ENCODE data around the gene HKDC1. TPM values are rescaled to one million over a fixed set of nuclear protein-coding genes. Genes with fewer than 3 reads are reported as not detected.

The HKDC1 gene
- total RNA-seq, 1 experiment from 2014 or later = 1.7 TPM

DNA sequence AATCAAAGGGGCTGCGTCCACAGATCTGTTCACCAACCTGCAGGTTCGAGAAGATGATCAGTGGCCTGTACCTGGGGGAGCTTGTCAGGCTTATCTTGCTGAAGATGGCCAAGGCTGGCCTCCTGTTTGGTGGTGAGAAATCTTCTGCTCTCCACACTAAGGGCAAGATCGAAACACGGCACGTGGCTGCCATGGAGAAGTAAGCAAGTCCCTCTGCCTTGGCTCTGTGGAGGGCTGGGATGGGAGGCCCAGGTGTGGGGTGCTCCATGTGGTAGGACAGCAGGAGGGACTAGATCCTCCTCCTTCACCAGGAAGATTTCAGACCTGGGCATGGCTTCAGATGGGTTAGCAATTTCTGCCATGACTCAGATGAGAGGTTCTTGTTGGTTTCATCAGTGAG, 25.9 kb downstream of the HKDC1 start:
- Histone ChIP-seq H3K4me2 (ENCODE audit: low read length) (no peak overlapping the region), H3K4me1 (ENCODE audit: control insufficient read depth in 1 of 2, insufficient read depth in 2 of 2, low read length in 2 of 2) (no peaks in the 10 kb centered on the region), H2AFZ (ENCODE audit: low read depth, low read length, poor library complexity, severe bottlenecking) (no peak overlapping the region), H4K20me1 (ENCODE audit: insufficient read depth) (no peaks in the 10 kb centered on the region), H3K4me3 (replicated peaks in 1 of 2; ENCODE audit: low read depth in 1 of 2, low read length in 2 of 2) (no peak overlapping the region), H3K9ac (ENCODE audit: low read length) (no peak overlapping the region), H3K36me3 (ENCODE audit: control insufficient read depth in 1 of 2, insufficient read depth in 2 of 2, low read length in 2 of 2) (no peaks in the 10 kb centered on the region), H3K79me2 (ENCODE audit: insufficient read depth, low read length) (no peaks in the 10 kb centered on the region), H3K9me2 (ENCODE audit: insufficient read depth) (no peaks in the 10 kb centered on the region), H3K27ac (ENCODE audit: low read depth, low read length) (no peak overlapping the region), H3K27me3 (ENCODE audit: insufficient read depth, low read length) (no peaks in the 10 kb centered on the region), H3K9me3 (ENCODE audit: control insufficient read depth in 1 of 2, insufficient read depth in 1 of 2, low read depth in 1 of 2, low read length in 2 of 2) (no peaks in the 10 kb centered on the region)
- BruUV-seq (replicated peaks) = no TSS peak
- ChIA-PET RAD21 (ENCODE audit: low non-redundant PET in 1 of 2, low total read pairs in 2 of 2, uncharacterized antibody in 2 of 2, unreplicated experiment in 2 of 2) (no interaction called here), POLR2A (no interaction called here), CTCF (interaction anchor here (1.1 kb wide), 1 partner anchor 8 kb away, joined by 3 read pairs; no protein-coding TSS in a partner anchor)
- ATAC-seq (no peak), DNase-seq (ENCODE audit: low read depth, low spot score) (no peak)
- no peak for TF ChIP-seq CBX3 (IDR thresholded peaks at IDR 0.05; ENCODE audit: low read depth)
- no peak for TF ChIP-seq YY1 (IDR thresholded peaks at IDR 0.05; ENCODE audit: extremely low read depth, insufficient replicate concordance, low read depth, low read length)
- no peak for TF ChIP-seq EZH2phosphoT487 (IDR thresholded peaks at IDR 0.05; ENCODE audit: borderline replicate concordance)
- intact Hi-C loops (cut with micrococcal nuclease) = no loop called here

DNA sequence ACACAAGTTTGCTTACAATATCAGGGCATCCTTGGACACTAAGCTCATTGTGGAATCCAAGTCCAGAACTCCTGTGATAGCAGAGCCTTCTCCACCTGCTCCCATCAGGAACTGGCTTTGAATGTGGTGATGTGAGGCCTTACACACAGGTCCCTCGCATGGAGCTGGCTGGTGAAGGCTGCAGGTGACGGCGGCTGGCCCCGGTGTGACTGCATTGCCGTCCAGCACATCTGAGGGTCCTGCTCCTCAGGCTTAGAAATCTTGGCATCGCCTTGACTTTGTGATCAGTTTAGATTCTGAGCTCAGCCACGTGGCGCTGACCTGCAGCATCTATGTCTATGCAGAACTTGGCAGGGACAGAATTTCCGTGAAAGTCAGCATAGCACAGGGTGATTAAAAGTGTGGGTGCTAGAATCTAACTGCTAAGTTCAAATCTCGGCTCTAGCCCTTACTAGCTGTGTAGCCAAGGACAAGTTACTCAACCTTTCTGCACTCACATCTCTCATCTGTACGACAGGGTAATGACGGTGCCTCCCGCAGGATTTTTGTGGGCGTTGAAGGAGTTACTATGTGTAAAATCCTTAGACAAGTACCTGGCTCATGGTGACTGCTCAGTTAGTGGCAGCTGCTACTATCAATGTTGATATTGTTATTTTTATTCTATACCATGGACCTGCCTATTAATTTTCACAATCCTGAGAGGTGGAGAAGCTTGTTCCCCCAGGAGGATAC, 26.6 kb downstream of the HKDC1 start:
- Histone ChIP-seq H3K27ac (ENCODE audit: low read depth, low read length) (no peak overlapping the region), H3K27me3 (ENCODE audit: insufficient read depth, low read length) (no peaks in the 10 kb centered on the region), H3K4me3 (replicated peaks in 1 of 2; ENCODE audit: low read depth in 1 of 2, low read length in 2 of 2) (no peak overlapping the region), H3K79me2 (ENCODE audit: insufficient read depth, low read length) (no peaks in the 10 kb centered on the region), H3K4me2 (ENCODE audit: low read length) (no peak overlapping the region), H3K36me3 (ENCODE audit: control insufficient read depth in 1 of 2, insufficient read depth in 2 of 2, low read length in 2 of 2) (no peaks in the 10 kb centered on the region), H4K20me1 (ENCODE audit: insufficient read depth) (no peaks in the 10 kb centered on the region), H3K9ac (ENCODE audit: low read length) (no peak overlapping the region), H3K9me3 (ENCODE audit: control insufficient read depth in 1 of 2, insufficient read depth in 1 of 2, low read depth in 1 of 2, low read length in 2 of 2) (no peaks in the 10 kb centered on the region), H3K9me2 (ENCODE audit: insufficient read depth) (no peaks in the 10 kb centered on the region), H2AFZ (ENCODE audit: low read depth, low read length, poor library complexity, severe bottlenecking) (no peak overlapping the region), H3K4me1 (ENCODE audit: control insufficient read depth in 1 of 2, insufficient read depth in 2 of 2, low read length in 2 of 2) (no peaks in the 10 kb centered on the region)
- no peak for ATAC-seq
- DNase-seq (ENCODE audit: low read depth, low spot score) = no peak
- TF ChIP-seq CEBPB (IDR thresholded peaks at IDR 0.05; ENCODE audit: low read depth) = no peak
- TF ChIP-seq, protein P1, sequence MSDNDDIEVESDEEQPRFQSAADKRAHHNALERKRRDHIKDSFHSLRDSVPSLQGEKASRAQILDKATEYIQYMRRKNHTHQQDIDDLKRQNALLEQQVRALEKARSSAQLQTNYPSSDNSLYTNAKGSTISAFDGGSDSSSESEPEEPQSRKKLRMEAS (IDR thresholded peaks at IDR 0.05) = no peak
- TF ChIP-seq EZH2phosphoT487 (IDR thresholded peaks at IDR 0.05; ENCODE audit: borderline replicate concordance) = no peak
- TF ChIP-seq, protein P2, sequence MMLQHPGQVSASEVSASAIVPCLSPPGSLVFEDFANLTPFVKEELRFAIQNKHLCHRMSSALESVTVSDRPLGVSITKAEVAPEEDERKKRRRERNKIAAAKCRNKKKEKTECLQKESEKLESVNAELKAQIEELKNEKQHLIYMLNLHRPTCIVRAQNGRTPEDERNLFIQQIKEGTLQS (IDR thresholded peaks at IDR 0.05) = no peak
- TF ChIP-seq SRF (IDR thresholded peaks at IDR 0.05; ENCODE audit: low read depth) = no peak
- TF ChIP-seq POLR2AphosphoS5 (IDR thresholded peaks at IDR 0.05; ENCODE audit: low read depth, low read length) = no peak
- TF ChIP-seq JUND (IDR thresholded peaks at IDR 0.05) = no peak
- TF ChIP-seq POLR2A (IDR thresholded peaks at IDR 0.05; ENCODE audit: borderline replicate concordance, extremely low read depth, insufficient read depth, insufficient read length) = no peak
- no peak for TF ChIP-seq TCF7L2 (IDR thresholded peaks at IDR 0.05; ENCODE audit: borderline replicate concordance, extremely low read depth, insufficient read depth, insufficient read length)
- TF ChIP-seq, protein P3, sequence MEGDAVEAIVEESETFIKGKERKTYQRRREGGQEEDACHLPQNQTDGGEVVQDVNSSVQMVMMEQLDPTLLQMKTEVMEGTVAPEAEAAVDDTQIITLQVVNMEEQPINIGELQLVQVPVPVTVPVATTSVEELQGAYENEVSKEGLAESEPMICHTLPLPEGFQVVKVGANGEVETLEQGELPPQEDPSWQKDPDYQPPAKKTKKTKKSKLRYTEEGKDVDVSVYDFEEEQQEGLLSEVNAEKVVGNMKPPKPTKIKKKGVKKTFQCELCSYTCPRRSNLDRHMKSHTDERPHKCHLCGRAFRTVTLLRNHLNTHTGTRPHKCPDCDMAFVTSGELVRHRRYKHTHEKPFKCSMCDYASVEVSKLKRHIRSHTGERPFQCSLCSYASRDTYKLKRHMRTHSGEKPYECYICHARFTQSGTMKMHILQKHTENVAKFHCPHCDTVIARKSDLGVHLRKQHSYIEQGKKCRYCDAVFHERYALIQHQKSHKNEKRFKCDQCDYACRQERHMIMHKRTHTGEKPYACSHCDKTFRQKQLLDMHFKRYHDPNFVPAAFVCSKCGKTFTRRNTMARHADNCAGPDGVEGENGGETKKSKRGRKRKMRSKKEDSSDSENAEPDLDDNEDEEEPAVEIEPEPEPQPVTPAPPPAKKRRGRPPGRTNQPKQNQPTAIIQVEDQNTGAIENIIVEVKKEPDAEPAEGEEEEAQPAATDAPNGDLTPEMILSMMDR (IDR thresholded peaks at IDR 0.05 in 2 of 3, conservative IDR thresholded peaks at IDR 0.05 in 1 of 3; ENCODE audit: borderline replicate concordance in 1 of 3, insufficient read depth in 1 of 3, low read depth in 2 of 3, low read length in 2 of 3) = no peak
- TF ChIP-seq ZNF274 (IDR thresholded peaks at IDR 0.05; ENCODE audit: low read depth, low read length) = no peak
- TF ChIP-seq YY1 (IDR thresholded peaks at IDR 0.05; ENCODE audit: extremely low read depth, insufficient replicate concordance, low read depth, low read length) = no peak
- no peak for TF ChIP-seq EZH2 (IDR thresholded peaks at IDR 0.05)
- no peak for TF ChIP-seq EGR1 (IDR thresholded peaks at IDR 0.05; ENCODE audit: low read depth)
- no peak for TF ChIP-seq FOSL1 (IDR thresholded peaks at IDR 0.05; ENCODE audit: low read depth)
- TF ChIP-seq ZFX (IDR thresholded peaks at IDR 0.05) = no peak
- no peak for TF ChIP-seq RAD21 (IDR thresholded peaks at IDR 0.05; ENCODE audit: low read depth)
- ChIA-PET RAD21 (ENCODE audit: low non-redundant PET in 1 of 2, low total read pairs in 2 of 2, uncharacterized antibody in 2 of 2, unreplicated experiment in 2 of 2) (no interaction called here), POLR2A (no interaction called here), CTCF (interaction anchor here (1.1 kb wide), 1 partner anchor 9 kb away, joined by 3 read pairs; no protein-coding TSS in a partner anchor)
- intact Hi-C loops (cut with micrococcal nuclease) = no loop called here
- no TSS peak for BruUV-seq (replicated peaks)
